GM19099 (cell line): ENCODE data around the gene SPON1.

ENCODE experiments used
- POLR2A ChIP-seq: IDR thresholded peaks from 3 replicates; pipeline ENCODE4 v1.6.1; 2011; ENCODE audit warnings: low read depth; ENCODE audit not compliant: insufficient read length; ENCODE audit errors: extremely low read depth

The SPON1 gene

GRCh38 chr11:14082338-14082737 lies 119.8 kb downstream of the SPON1 start:
- TF ChIP-seq POLR2A: no peak

GRCh38 chr11:14089690-14090462 lies 127.4 kb downstream of the SPON1 start:
- TF ChIP-seq POLR2A: no peak

- TF ChIP-seq POLR2A: no peak
Observed at GRCh38 chr11:14093065-14093464, 130.5 kb downstream of the SPON1 start.

- no peak for TF ChIP-seq POLR2A
Observed at GRCh38 chr11:14094481-14095037, 132.0 kb downstream of the SPON1 start.

GRCh38 chr11:14095882-14096281 lies 133.4 kb downstream of the SPON1 start:
- TF ChIP-seq POLR2A: no peak

GRCh38 chr11:14096606-14097005 lies 134.1 kb downstream of the SPON1 start:
- TF ChIP-seq POLR2A: no peak

- no peak for TF ChIP-seq POLR2A
Observed at GRCh38 chr11:14101388-14101787, 138.9 kb downstream of the SPON1 start.

- TF ChIP-seq POLR2A: no peak
Observed at GRCh38 chr11:14102766-14103165, 140.2 kb downstream of the SPON1 start.

- TF ChIP-seq POLR2A: no peak
Observed at GRCh38 chr11:14105446-14105845, 142.9 kb downstream of the SPON1 start.

- no peak for TF ChIP-seq POLR2A
Observed at GRCh38 chr11:14106303-14107049, 144.0 kb downstream of the SPON1 start.

- no peak for TF ChIP-seq POLR2A
Observed at GRCh38 chr11:14107050-14107430, 144.5 kb downstream of the SPON1 start.

- TF ChIP-seq POLR2A: no peak
Observed at GRCh38 chr11:14109742-14110141, 147.2 kb downstream of the SPON1 start.

GRCh38 chr11:14110629-14111028 lies 148.1 kb downstream of the SPON1 start:
- no peak for TF ChIP-seq POLR2A

GRCh38 chr11:14111496-14111895 lies 149.0 kb downstream of the SPON1 start:
- TF ChIP-seq POLR2A: no peak

GRCh38 chr11:14112721-14113120 lies 150.2 kb downstream of the SPON1 start:
- TF ChIP-seq POLR2A: no peak

- no peak for TF ChIP-seq POLR2A
Observed at GRCh38 chr11:14114269-14114668, 151.7 kb downstream of the SPON1 start.
